Skin epidermis (tissue), 12 donors: ENCODE results near the gene SLC23A3.
A peak's percentile ranks its signal among the peaks of the same experiment; 100 is the strongest.

Experiments
- H3K27ac ChIP-seq, 21 experiments: fragments of 200-600 bp; sonication (generic) in 11 of 21; one replicate each; pipeline ENCODE4 v1.5.0; 2020; ENCODE audit warnings: mild to moderate bottlenecking in 3 of 21, inconsistent platforms in 2 of 21, moderate library complexity in 2 of 21
- H3K4me3 ChIP-seq, 7 experiments: fragments of 200-600 bp; sonication (generic) in 2 of 7; one replicate each; pipeline ENCODE4 v1.5.0; 2020; ENCODE audit warnings: inconsistent platforms in 2 of 7, mild to moderate bottlenecking in 2 of 7, moderate library complexity in 1 of 7

The SLC23A3 gene

GRCh38 chr2:219123356-219124135, 46.3 kb downstream of the SLC23A3 start:
- no peak overlapping the region for H3K4me3 ChIP-seq
- no peak overlapping the region for H3K27ac ChIP-seq

DNA sequence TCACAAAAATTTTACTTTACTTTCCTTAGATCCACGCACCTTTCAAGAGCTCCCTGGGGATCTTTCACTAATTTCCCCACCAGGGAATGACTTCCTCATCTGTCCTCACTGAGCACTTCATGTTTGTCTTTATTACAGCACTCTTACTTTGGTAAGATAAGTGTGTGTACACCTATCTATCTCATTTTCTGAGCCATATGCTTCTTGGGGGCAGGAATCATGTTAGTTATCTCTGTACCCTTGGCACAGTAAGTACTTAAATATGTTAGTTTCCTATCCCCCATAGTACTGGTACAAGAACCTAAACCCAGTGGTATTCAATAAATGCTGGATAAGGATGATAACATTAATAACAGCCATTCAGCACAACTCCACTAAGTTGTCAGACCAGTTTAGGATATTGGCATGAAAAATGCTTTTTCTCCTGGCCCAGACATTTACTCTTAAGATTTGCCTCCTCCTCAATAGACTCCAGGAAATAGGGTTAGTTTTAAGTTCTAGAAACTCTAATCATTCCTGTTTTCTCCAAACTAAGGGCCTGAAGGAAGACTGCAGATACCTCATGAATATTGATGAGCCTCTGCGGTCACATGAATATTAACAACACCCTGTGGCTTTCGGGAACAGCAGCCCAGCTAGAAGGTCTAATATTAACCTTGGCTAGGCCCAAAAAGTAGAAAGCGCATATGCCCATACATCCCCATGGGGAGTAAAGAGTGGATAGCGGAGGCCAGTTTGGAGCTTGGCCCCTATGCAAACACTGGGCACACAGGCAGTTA, 47.4 kb downstream of the SLC23A3 start:
- peak overlapping the region in 2 of 21 experiments; percentile 18 to 41 for H3K27ac ChIP-seq
- H3K4me3 ChIP-seq = no peak overlapping the region

- Histone ChIP-seq H3K4me3 (no peak overlapping the region), H3K27ac (no peak overlapping the region)
Measured at GRCh38 chr2:219120082-219120481, 49.7 kb downstream of the SLC23A3 start.

- H3K27ac ChIP-seq = no peak overlapping the region
Measured at GRCh38 chr2:219119422-219120043, 50.3 kb downstream of the SLC23A3 start.

GRCh38 chr2:219118504-219118903, 51.3 kb downstream of the SLC23A3 start:
- Histone ChIP-seq H3K27ac (no peak overlapping the region), H3K4me3 (no peak overlapping the region)

More at GRCh38 chr2:219119422-219120043, 50.3 kb downstream of the SLC23A3 start:
- no peak overlapping the region for H3K4me3 ChIP-seq

DNA sequence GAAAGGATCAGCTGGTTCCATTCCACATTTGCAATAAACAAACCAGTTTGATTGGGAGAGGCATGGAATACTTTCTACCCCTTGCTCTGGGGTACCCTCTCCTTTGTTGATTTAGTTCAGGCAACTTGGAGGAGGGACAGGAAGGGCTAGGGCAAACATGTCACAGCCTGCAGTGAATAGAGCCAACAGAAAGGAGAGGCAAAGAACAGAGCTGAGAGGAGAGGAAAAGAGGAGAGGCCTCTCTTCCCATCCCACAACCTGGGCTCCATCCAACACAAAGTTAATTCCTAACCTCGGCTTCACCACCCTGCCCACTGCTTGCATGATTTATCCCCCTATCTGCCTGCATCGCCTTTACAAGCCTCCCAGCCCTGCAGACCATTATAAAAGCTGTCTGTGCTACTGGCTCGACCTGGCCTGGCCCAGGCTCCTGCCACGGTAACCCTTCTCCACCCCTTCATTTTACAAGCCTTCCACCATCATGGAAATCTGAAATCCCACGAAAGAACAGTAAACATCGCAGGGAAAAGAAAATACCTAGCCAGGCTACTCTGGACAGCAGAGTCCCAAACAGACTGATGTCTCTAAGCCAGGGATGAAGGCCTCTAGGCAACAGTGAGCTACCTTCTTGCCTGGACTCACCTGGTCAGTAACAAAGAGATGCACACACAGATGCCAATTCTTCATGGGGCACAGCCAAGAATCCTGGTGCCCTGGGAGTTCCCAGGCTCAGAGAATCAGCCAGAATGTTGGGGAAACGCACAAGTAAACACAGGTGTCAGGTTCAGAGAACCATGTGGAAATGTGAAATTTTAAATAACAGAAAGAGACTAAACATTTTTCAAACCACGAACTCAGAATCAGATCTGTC, 52.8 kb downstream of the SLC23A3 start:
- Histone ChIP-seq H3K4me3 (no peak overlapping the region), H3K27ac (no peak overlapping the region)

GRCh38 chr2:219112651-219113338, 57.0 kb downstream of the SLC23A3 start:
- Histone ChIP-seq H3K27ac (no peak overlapping the region), H3K4me3 (no peak overlapping the region)

- Histone ChIP-seq H3K27ac (no peak overlapping the region), H3K4me3 (no peak overlapping the region)
Measured at GRCh38 chr2:219112062-219112406, 57.8 kb downstream of the SLC23A3 start.
